Kidney (tissue), 14 donors: Measurements from ENCODE around the gene ACVR1C. TPM values are rescaled to one million over a fixed set of nuclear protein-coding genes. Genes with fewer than 3 reads are reported as not detected.
"Not testable (repeated sequence)": the region's sequence is repeated elsewhere in the genome, so short reads cannot be mapped to it uniquely, and the experiment has no call there.

Source experiments
- DNase-seq, 5 donors: peaks; one replicate each; pipeline ENCODE4 v3.0.0-alpha.2; 2013 to 2020
- FAIRE-seq: peaks from 2 replicates; lab custom pipeline; 2012; peaks lifted over from hg19 to GRCh38; lab: Jason Lieb, UNC
- H3K27ac ChIP-seq, 2 donors: one replicate each; pipeline ENCODE4 v1.7.0; 2013; ENCODE audit warnings: low read depth in 2 of 2, low read length in 2 of 2, inconsistent platforms in 1 of 2
- H3K27me3 ChIP-seq: one replicate; pipeline ENCODE4 v1.7.1; 2013; ENCODE audit warnings: low read length, inconsistent platforms; ENCODE audit not compliant: control insufficient read depth, insufficient read depth
- H3K36me3 ChIP-seq, 3 donors: one replicate each; pipeline versions ENCODE4 v1.7.0 to v1.7.1; 2013; ENCODE audit warnings: low read length in 3 of 3, control low read depth in 1 of 3, inconsistent platforms in 1 of 3; ENCODE audit not compliant: insufficient read depth in 3 of 3, control insufficient read depth in 2 of 3
- H3K4me1 ChIP-seq, 3 donors: one replicate each; pipeline versions ENCODE4 v1.7.0 to v1.7.1; 2013; ENCODE audit warnings: low read length in 3 of 3, inconsistent platforms in 1 of 3, low read depth in 1 of 3; ENCODE audit not compliant: control insufficient read depth in 2 of 3, insufficient read depth in 2 of 3
- H3K4me3 ChIP-seq, 3 donors: one replicate each; pipeline versions ENCODE4 v1.7.0 to v1.8.1; 2013; ENCODE audit warnings: low read length in 3 of 3, control low read depth in 1 of 3, inconsistent platforms in 1 of 3
- H3K9ac ChIP-seq, 3 donors: one replicate each; pipeline versions ENCODE4 v1.7.0 to v1.7.1; 2013; ENCODE audit warnings: low read length in 3 of 3, control low read depth in 1 of 3, inconsistent platforms in 1 of 3
- H3K9me3 ChIP-seq, 3 donors: one replicate each; pipeline versions ENCODE4 v1.7.0 to v1.7.1; 2013; ENCODE audit warnings: low read length in 3 of 3, control low read depth in 1 of 3, inconsistent platforms in 1 of 3; ENCODE audit not compliant: control insufficient read depth in 2 of 3, insufficient read depth in 1 of 3
- intact Hi-C: fragments of 100-400 bp; cut with DNase I; formaldehyde crosslinking; loops from one replicate; pipeline ENCODE4 v1.11.1; 2022
- polyA plus RNA-seq: library from polyadenylated mRNA; stranded (reverse); fragments of 350-450 nt; fragmentation: Illumina TruSeq; extraction: RNeasy Lipid Tissue Mini Kit (QIAGEN cat#74804); gene quantifications from one replicate; pipeline ENCODE4 v1.2.3, GENCODE V29; 2014; ENCODE audit warnings: low read depth, low replicate concordance; ENCODE audit not compliant: insufficient read depth
- total RNA-seq: library from RNA; stranded (reverse); fragmentation: NEBNext Ultra II Directional; extraction: Animal tissue kit (Norgen Biotek cat#: 25700); gene quantifications from one replicate; pipeline ENCODE4 v1.2.1, GENCODE V29; 2021
- TF ChIP-seq, protein P1 (sequence below): IDR thresholded peaks from 3 replicates; pipeline ENCODE4 v1.5.1; 2012; ENCODE audit warnings: mild to moderate bottlenecking, moderate library complexity, borderline replicate concordance; ENCODE audit not compliant: insufficient read depth; ENCODE audit errors: extremely low read depth
- donor health status: control.
- donor health status: control.
- donor health status: control.
- donor health status: control.
- donor health status: control.
- donor health status: DM: yes; HTN: yes; CAD: no.
- donor health status: Normal renal cell carcinoma (clear cell type).

The ACVR1C gene
- total and polyA plus RNA-seq, 2 donors from 2014 or later = 0.28 to 0.79 TPM

DNA sequence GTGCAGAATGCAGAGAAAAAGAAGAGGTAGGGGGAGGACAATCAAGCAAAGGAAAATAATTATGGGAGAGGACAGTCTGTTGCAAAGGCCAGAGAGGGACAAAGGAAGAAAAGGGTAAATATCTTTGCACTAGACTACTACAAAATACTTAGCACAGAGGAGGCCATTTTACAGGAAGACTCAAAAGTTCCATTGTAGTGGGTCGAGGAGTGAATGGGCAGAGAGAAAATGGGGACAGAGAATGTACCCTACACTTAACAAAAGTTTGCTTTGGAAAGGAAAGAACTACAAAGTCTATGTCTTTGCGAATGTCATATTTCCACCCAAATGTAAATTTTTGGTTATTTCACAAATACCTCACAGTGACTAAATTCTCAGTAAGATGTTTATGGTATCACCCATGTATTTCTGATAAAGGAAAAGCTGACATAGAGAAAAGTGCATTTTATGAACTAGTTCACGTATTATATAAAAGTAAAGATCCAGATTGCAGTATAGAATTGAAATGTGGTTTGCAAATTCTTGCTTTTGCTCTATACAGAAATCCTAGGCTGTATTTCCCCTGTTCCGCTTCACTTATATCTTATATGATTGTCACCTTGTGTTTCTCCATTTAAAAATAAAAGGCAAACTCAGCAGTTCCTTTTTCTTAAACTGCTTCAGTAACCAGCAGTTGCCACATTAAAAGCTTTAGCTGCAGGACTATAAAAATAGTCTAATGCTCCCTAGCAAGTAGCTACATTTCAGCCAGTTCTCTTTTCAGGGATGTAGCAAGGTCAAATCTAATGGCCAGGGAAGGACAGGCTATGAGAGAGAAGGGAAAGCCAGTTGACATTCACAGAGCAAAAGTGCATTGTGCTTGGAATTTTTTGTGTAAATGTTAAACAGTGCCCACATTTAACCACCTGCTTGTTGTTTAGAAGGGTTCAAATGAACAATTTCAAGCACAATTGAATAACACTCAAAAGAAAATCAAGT lies 105.1 kb downstream of the ACVR1C start:
- H3K4me3 ChIP-seq = no peak overlapping the region
- no peak overlapping the region for H3K27ac ChIP-seq
- DNase-seq (peak in 2 of 5 donors; percentile 2 to 10), FAIRE-seq (no peak)
- no peaks in the 10 kb centered on the region for H3K4me1 ChIP-seq
- no peak overlapping the region for H3K9ac ChIP-seq
- TF ChIP-seq, protein P1, sequence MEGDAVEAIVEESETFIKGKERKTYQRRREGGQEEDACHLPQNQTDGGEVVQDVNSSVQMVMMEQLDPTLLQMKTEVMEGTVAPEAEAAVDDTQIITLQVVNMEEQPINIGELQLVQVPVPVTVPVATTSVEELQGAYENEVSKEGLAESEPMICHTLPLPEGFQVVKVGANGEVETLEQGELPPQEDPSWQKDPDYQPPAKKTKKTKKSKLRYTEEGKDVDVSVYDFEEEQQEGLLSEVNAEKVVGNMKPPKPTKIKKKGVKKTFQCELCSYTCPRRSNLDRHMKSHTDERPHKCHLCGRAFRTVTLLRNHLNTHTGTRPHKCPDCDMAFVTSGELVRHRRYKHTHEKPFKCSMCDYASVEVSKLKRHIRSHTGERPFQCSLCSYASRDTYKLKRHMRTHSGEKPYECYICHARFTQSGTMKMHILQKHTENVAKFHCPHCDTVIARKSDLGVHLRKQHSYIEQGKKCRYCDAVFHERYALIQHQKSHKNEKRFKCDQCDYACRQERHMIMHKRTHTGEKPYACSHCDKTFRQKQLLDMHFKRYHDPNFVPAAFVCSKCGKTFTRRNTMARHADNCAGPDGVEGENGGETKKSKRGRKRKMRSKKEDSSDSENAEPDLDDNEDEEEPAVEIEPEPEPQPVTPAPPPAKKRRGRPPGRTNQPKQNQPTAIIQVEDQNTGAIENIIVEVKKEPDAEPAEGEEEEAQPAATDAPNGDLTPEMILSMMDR = no peak
- no peaks in the 10 kb centered on the region for H3K9me3 ChIP-seq
- H3K27me3 ChIP-seq = no peaks in the 10 kb centered on the region
- intact Hi-C loops = no loop called here
- no peaks in the 10 kb centered on the region for H3K36me3 ChIP-seq

DNA sequence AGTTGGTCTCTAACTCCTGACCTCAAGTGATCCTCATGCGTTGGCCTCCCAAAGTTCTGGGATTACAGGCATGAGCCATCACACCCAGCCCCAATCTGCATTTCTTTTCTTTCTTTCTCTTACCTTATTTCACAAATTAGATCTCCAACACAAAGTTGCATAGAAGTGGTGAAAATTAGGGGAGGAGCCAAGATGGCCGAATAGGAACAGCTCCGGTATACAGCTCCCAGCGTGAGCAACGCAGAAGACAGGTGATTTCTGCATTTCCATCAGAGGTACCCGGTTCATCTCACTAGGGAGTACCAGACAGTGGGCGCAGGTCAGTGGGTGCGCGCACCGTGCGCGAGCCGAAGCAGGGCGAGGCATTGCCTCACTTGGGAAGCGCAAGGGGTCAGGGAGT lies 113.7 kb downstream of the ACVR1C start:
- H3K9me3 ChIP-seq, H3K36me3 ChIP-seq, FAIRE-seq, H3K27ac ChIP-seq, DNase-seq, H3K4me3 ChIP-seq, H3K9ac ChIP-seq, H3K4me1 ChIP-seq, H3K27me3 ChIP-seq, intact Hi-C loops: not testable (repeated sequence)

DNA sequence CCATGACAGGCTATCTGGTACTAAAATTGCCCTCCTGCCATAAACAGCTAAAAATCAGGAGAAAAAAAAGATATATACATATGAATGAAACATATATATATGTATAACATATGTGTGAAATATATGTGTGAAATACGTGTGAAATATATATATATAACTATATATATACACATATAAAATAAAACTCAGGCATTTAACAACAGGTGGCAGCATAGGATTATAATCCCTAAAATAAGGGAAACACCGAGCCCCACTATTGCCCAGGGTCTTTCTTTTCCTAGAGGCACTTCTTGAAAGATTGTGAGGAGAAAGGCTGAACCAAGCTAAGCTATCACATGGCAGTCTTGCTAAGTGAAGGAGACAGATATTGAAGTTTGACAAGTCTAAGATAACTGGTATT lies 118.9 kb downstream of the ACVR1C start:
- DNase-seq = no peak
- TF ChIP-seq, protein P1 = no peak
- Histone ChIP-seq H3K9me3 (peaks cover 0 to 14% (median 0%) of the 10 kb centered on the region in 3 donors), H3K36me3 (no peaks in the 10 kb centered on the region), H3K9ac (no peak overlapping the region), H3K4me3 (no peak overlapping the region), H3K27me3 (no peaks in the 10 kb centered on the region), H3K4me1 (no peaks in the 10 kb centered on the region), H3K27ac (no peak overlapping the region)
- intact Hi-C loops = no loop called here
- FAIRE-seq = no peak

DNA sequence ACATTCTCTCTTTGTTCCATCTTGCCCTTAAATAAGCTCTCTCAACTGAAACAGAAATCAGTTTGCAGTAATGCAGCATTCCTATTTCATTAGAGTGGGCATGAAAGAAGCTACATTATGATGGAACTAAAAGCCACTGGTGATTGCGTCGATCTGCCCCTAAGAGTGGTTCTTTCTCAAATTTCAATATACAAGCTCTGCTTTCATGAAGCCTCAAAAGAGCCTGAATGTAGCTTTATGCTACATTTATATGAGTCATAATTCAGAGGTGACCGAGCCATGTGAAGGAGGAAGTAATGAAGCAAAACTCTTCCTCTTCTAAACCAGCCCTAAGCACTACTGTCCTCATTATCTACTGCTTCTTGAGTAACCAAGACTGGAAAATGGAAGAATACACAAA lies 120.0 kb downstream of the ACVR1C start:
- DNase-seq = no peak
- no peak for FAIRE-seq
- TF ChIP-seq, protein P1 = no peak
- Histone ChIP-seq H3K27ac (no peak overlapping the region), H3K36me3 (no peaks in the 10 kb centered on the region), H3K9ac (no peak overlapping the region), H3K27me3 (no peaks in the 10 kb centered on the region), H3K4me1 (no peaks in the 10 kb centered on the region), H3K4me3 (no peak overlapping the region), H3K9me3 (peaks cover 0 to 14% (median 0%) of the 10 kb centered on the region in 3 donors)
- intact Hi-C loops = no loop called here
